Prostate gland (tissue), 2 donors: ENCODE measurements around the gene KSR2. TPM values are rescaled to one million over a fixed set of nuclear protein-coding genes. Genes with fewer than 3 reads are reported as not detected.

Experiments
- DNase-seq: peaks from one replicate; pipeline ENCODE4 v3.0.0-alpha.2; 2019; ENCODE audit warnings: low spot score
- H3K27ac ChIP-seq, 2 donors: fragments of 200-600 bp; sonication (generic); 2 replicates each; pipeline ENCODE4 v1.5.1; 2017 to 2019
- H3K27me3 ChIP-seq: fragments of 200-600 bp; sonication (generic); replicated peaks from 2 replicates; pipeline ENCODE4 v1.5.1; 2019; ENCODE audit not compliant: insufficient read depth
- H3K36me3 ChIP-seq, 2 donors: fragments of 200-600 bp; sonication (generic); 1 replicate in 1 of 2; 2 replicates in 1 of 2; pipeline versions ENCODE4 v1.5.1 to v1.8.1; 2017 to 2019
- H3K4me1 ChIP-seq: fragments of 200-600 bp; sonication (generic); replicated peaks from 2 replicates; pipeline ENCODE4 v1.5.1; 2019
- H3K4me3 ChIP-seq, 2 donors: fragments of 200-600 bp; sonication (generic); 2 replicates each; pipeline ENCODE4 v1.5.1; 2017 to 2019
- H3K9me3 ChIP-seq: fragments of 200-600 bp; sonication (generic); 2 replicates; pipeline ENCODE4 v1.5.1; 2017
- CTCF ChIP-seq, 4 experiments: fragments of 200-600 bp in 2 of 4; fragments of 450-650 bp in 2 of 4; sonication (generic) in 2 of 4; IDR thresholded peaks; 1 replicate in 3 of 4; 2 replicates in 1 of 4; pipeline ENCODE4 v1.5.1; 2016 to 2019; ENCODE audit warnings: antibody characterized with exemption in 4 of 4, mild to moderate bottlenecking in 2 of 4, moderate library complexity in 2 of 4
- POLR2A ChIP-seq: fragments of 450-650 bp; IDR thresholded peaks from one replicate; pipeline ENCODE4 v1.6.1; 2016; ENCODE audit warnings: antibody characterized with exemption, mild to moderate bottlenecking
- POLR2AphosphoS5 ChIP-seq: sonication (generic); formaldehyde crosslinking; IDR thresholded peaks from one replicate; pipeline ENCODE4 v1.6.1; 2017; ENCODE audit warnings: antibody characterized with exemption
- WGBS: methylation state at CpG from one replicate; pipeline ENCODE4 v1.1.5; 2018; 5-methylcytosine and 5-hydroxymethylcytosine counted together
- intact Hi-C: fragments of 100-400 bp; cut with DNase I; formaldehyde crosslinking; loops from one replicate; pipeline ENCODE4 v1.14.2; 2022
- total RNA-seq, 2 donors: library from RNA; depleted of rRNA; stranded (reverse); fragments of >200 nt; gene quantifications; one replicate each; pipeline ENCODE4 v1.1.0, GENCODE V29; 2016

KSR2 gene
- total RNA-seq, 2 donors from 2014 or later = 1.0 to 1.7 TPM

GRCh38 chr12:117551665-117552064, 417.1 kb downstream of the KSR2 start:
- H3K36me3 ChIP-seq = no peaks in the 10 kb centered on the region
- H3K27ac ChIP-seq = no peak overlapping the region
- no peaks in the 10 kb centered on the region for H3K27me3 ChIP-seq
- H3K9me3 ChIP-seq = no peaks in the 10 kb centered on the region
- WGBS = 67% methylated on average over 4 of the region's 4 CpGs
- intact Hi-C loops = no loop called here
- DNase-seq = no peak
- H3K4me3 ChIP-seq = no peak overlapping the region
- H3K4me1 ChIP-seq = no peaks in the 10 kb centered on the region
- TF ChIP-seq POLR2AphosphoS5 = no peak
- no peak for TF ChIP-seq POLR2A
- no peak for TF ChIP-seq CTCF (IDR thresholded peaks at IDR 0.05)

GRCh38 chr12:117547209-117547608, 421.6 kb downstream of the KSR2 start:
- no peaks in the 10 kb centered on the region for H3K9me3 ChIP-seq
- H3K4me1 ChIP-seq = no peaks in the 10 kb centered on the region
- TF ChIP-seq POLR2A = no peak
- no peak for TF ChIP-seq CTCF (IDR thresholded peaks at IDR 0.05)
- no peak for TF ChIP-seq POLR2AphosphoS5
- DNase-seq = no peak
- no peak overlapping the region for H3K27ac ChIP-seq
- H3K27me3 ChIP-seq = no peaks in the 10 kb centered on the region
- H3K4me3 ChIP-seq = no peak overlapping the region
- intact Hi-C loops = no loop called here
- H3K36me3 ChIP-seq = no peaks in the 10 kb centered on the region

- Histone ChIP-seq H3K27me3 (no peaks in the 10 kb centered on the region), H3K4me3 (no peak overlapping the region), H3K27ac (no peak overlapping the region), H3K9me3 (no peaks in the 10 kb centered on the region), H3K36me3 (no peaks in the 10 kb centered on the region), H3K4me1 (no peaks in the 10 kb centered on the region)
- intact Hi-C loops = no loop called here
- TF ChIP-seq POLR2AphosphoS5 (no peak), CTCF (IDR thresholded peaks at IDR 0.05) (no peak), POLR2A (no peak)
- no peak for DNase-seq
- 93% methylated on average over 3 of the region's 3 CpGs for WGBS
Observed at GRCh38 chr12:117545216-117545615, 423.6 kb downstream of the KSR2 start.

GRCh38 chr12:117540011-117540410, 428.8 kb downstream of the KSR2 start:
- no peaks in the 10 kb centered on the region for H3K36me3 ChIP-seq
- no peak overlapping the region for H3K4me3 ChIP-seq
- H3K27me3 ChIP-seq = no peaks in the 10 kb centered on the region
- intact Hi-C loops = no loop called here
- no peak overlapping the region for H3K27ac ChIP-seq
- no peaks in the 10 kb centered on the region for H3K9me3 ChIP-seq
- TF ChIP-seq POLR2AphosphoS5 = no peak
- TF ChIP-seq POLR2A = no peak
- H3K4me1 ChIP-seq = no peaks in the 10 kb centered on the region
- WGBS = 65% methylated on average over 5 of the region's 5 CpGs
- no peak for DNase-seq

GRCh38 chr12:117538926-117539325, 429.9 kb downstream of the KSR2 start:
- TF ChIP-seq CTCF (IDR thresholded peaks at IDR 0.05) = no peak
- no peak for TF ChIP-seq POLR2AphosphoS5
- no peak for TF ChIP-seq POLR2A
- Histone ChIP-seq H3K4me1 (no peaks in the 10 kb centered on the region), H3K4me3 (no peak overlapping the region), H3K27ac (no peak overlapping the region), H3K36me3 (no peaks in the 10 kb centered on the region), H3K27me3 (no peaks in the 10 kb centered on the region), H3K9me3 (no peaks in the 10 kb centered on the region)
- 93% methylated on average over 1 of the region's 1 CpG for WGBS
- DNase-seq = no peak
- intact Hi-C loops = no loop called here
